GM21526 (cell line): ENCODE data around the gene MYRIP.
"Not testable (repeated sequence)": the region's sequence is repeated elsewhere in the genome, so short reads cannot be mapped to it uniquely, and the experiment has no call there.

Experiments used
- ATAC-seq: cut with Tn5 transposase; IDR thresholded peaks from one replicate; pipeline ENCODE4 v1.9.1; 2021; ENCODE audit warnings: moderate library complexity; ENCODE audit not compliant: unreplicated experiment, low FRiP score

MYRIP gene

DNA sequence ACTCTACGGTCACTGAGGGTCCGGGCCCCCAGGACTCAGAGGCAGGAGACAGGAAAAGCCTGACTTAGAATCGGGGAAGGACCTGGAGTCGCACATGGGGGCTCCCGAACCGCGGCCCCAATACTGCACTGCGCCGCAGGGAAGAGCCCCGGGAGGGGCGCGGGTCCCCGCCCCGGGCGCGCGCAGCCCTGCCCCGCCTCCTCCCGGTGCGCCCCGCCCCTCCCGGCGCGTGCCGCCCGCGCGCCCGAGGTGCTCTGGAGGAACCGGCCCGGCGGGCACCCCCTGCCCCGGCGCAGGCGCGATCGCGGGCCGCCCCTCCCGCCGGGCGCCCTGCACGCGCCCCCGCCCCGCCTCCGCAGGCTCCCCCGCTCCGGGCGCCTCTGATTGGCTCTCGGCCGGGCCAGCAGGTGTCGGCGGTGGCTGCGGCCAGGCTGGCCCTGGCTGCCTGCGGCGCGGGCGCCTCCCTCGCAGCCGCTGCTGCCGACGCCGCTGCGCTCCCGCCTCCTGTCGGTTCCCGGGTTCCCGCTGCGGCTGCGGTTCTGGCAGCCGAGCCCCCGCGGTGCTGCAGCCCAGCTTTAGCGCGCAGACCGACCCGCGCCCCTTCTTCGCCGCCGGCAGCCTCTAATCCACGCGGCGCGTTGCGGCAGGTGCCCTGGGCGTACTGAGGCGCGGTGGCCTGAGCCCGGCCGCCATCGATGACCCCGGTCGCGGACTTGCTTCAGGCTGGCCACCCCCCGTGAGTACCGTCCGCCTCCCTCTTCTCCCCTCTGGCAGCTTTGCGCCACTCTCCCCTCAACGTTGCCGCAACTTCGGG lies at the start of gene MYRIP:
MYRIP (plus strand) TSS at position 429 of the 814 bp plus-strand sequence. CDS start 91,208 bp downstream, outside the sequence.
- ATAC-seq = peak; percentile 76

DNA sequence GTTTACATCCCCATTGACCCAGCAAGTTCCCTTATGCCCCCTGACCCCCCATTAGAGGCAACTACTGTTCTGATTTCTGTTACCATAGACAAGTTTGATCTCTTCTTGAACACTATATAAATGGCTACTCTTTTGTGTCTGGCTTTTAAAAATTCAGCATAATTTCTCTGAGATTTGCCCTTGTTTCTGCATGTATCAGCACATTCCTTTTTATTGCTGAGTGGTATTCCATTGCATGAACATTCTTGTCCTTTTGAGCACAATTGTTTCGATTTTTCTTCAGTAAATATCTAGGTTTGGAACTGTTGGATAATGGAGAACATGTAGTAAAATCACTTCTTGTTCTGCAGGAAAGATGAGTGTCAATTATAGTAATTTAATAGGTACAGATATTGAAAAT lies 49.1 kb upstream of the MYRIP start:
- no peak for ATAC-seq

DNA sequence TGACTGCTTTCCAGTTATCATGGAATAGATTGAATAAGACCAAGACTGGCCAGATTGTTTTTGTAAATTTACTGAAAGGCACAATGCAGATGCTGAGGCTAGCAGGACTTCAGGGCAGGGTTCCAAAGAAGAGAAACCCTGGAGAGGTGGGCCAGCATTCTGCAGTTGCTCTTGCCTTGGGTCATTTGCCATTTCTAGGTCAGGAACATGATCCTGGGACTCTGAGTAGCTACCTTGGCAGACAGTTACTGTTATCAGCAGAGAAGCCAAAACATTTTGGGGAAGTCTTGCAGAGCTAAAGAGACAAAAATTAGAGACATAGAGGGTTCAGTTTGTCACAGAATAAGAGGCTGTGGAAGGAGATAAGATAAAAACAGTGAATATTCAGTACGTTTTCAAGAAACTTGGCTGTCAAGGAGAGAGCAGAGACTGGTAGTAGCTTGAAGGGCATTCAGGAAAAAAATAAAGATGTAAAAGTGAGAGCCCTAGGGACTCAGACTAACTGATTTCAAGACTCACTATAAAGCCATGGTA lies 46.8 kb upstream of the MYRIP start:
- no peak for ATAC-seq

DNA sequence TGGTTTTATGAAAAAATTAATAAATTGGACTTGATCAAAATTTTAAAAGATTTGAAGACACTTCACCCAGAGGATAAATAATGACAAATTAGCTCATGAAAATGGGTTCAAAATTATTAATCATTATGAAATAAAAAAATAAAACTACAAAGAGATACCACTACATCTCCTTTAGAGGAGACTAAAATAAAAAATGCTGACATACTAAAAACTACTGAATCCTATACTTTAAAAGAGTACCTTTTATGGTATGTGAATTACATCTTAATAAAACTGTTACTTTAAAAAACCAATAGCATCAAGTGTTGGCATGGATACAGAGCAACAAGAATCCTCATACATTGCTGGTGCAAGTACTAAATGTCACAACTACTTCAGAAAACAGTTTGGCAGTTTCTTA lies 46.0 kb upstream of the MYRIP start:
- no peak for ATAC-seq

DNA sequence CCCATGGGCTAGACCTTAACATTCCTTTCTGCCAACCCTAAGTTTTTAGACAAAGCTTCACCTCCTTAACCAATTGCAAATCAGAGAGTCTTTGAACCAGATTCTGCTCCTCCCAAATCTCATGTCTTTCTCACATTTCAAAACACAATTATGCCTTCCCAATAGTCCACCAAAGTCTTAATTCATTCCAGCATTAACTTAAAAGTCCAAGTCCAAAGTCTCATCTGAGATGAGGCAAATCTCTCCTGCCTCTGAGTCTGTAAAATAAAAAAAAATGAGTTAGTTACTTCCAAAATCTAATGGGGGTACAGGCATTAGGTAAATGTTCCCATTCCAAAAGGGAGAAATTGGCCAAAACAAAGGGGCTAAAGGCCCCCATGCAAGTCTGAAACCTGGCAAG lies 43.8 kb upstream of the MYRIP start:
- no peak for ATAC-seq

DNA sequence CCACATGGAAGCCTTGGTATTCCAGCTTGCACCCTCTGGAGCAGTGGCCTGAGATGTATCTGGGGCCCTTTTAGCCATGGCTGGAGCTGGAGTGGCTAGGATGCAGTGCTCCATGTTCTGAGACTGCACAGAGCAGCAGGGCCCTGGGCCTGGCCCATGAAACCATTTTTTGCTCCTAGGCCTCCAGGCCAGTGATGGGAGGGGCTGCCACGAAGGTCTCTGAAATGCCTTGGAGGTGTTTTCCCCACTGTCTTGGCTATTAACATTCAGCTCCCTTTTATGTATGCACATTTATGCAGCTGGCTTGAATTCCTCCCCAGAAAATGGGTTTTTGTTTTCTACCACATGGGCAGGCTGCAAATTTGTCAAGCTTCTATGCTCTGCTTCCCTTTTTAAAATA lies 43.0 kb upstream of the MYRIP start:
- no peak for ATAC-seq

DNA sequence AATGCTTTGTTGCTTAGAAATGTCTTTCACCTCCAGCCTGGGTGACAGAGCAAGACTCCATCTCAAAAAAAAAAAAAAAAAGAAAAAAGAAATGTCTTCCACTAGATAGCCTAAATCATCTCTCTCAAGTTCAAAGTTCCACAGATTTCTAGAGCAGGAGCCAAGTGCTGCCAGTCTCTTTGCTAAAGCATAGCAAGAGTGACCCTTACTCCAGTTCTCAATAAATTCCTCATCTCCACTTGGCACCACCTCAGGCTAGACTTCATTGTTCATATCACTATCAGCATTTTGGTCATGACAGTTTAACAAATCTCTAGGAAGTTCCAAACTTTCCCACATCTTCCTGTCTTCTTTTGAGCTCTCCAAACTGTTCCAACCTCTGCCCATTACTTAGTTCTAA lies 42.5 kb upstream of the MYRIP start:
- not testable (repeated sequence) for ATAC-seq

DNA sequence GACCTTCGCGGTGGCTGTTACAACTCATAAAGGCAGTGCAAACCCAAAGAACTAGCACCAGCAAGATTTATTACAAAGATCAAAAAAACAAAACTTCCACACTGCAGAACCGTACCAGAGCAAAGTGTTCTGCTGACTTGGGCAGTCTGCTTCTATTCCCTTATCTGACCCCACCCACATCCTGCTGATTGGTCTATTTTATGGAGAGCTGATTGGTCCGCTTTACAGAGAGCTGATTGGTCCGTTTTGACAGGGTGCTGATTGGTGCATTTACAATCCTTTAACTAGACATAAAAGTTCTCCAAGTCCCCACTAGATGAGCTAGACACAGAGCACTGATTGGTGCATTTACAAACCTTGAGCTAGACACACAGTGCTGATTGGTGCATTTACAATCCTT lies 31.2 kb upstream of the MYRIP start:
- ATAC-seq = not testable (repeated sequence)

DNA sequence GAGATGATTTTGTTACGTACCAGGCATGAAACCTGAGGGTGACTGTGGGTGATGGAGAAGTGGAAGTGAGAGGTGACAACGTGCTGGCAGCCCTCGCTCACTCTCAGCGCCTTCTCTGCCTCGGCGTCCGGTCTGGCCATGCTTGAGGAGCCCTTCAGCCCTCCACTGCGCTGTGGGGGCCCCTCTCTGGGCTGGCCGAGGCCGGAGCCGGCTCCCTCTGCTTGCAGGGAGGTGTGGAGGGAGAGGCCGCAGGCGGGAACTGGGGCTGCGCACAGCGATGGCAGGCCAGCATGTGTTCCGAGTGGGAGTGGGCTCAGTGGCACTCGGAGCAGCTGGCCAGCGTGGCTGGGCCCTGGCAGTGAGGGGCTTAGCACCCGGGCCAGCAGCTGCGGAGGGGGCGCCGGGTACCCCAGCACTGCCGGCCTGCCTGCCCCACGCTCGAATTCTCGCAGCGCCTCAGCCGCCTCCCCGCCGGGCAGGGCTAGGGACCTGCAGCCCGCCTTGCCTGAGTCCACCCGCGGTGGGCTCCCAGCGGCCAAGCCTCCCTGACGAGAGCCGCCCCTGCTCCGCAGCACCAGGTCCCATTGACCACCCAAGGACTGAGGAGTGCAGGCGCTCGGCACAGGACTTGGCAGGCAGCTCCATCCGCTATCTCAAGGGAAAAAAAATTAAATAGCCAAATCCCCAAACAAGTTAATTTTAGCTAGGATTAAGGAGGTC lies 29.7 kb upstream of the MYRIP start:
- no peak for ATAC-seq

DNA sequence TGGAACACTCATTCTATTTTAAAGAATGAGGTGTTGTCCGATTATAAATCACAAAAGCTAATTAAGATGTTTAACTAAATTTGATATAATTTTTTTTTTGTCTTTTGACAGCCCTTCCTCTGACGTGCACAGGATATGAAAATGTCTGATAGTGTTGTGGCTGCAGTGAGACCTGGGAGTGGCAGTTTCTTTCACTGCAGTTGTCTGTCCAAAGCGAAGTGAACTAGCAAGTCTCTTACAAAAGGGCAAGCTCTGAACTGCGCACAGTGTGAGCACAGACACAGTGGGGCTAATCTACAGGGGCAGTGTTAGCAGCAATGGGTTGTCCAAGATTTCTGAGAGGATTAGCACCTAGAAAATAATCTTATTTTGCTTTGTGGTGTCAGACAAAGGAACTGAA lies 29.1 kb upstream of the MYRIP start:
- ATAC-seq = no peak

DNA sequence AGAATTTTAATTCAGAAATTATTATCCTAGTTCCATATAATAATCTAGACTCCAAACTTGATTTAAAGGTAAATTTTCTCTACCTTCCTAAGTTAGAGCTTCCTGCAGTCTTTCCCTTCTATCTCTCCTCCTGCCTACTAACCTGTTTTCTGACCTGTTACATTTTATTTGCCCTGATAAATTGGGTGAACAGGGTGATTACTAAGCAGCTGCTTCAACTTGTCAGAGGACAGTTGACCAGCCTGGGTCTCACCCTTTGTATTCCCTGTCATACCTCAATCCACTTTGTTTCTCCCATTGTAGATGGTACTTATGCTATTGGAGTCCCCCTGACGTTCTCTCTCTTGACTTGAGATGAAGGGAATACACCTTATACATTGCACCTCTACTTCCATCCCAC lies 28.4 kb upstream of the MYRIP start:
- no peak for ATAC-seq

DNA sequence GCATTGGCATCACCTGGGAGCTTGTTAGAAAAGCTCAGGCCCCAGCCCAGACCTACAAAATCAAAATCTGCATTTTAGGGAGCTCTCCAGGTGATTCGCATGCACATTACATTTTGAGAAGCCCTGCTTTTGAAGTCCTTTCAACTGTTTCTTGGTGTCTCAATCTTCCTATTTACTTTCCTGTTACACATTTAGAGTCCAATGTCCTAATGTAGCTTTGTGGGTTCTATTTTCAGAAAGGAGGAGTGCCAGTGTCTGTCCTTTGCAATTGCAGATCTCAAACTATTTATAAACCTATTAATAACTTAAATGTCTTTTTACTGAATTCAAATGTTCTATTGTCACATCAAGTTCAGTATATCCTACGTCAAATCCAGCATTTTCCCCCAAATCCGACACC lies 27.8 kb upstream of the MYRIP start:
- no peak for ATAC-seq

DNA sequence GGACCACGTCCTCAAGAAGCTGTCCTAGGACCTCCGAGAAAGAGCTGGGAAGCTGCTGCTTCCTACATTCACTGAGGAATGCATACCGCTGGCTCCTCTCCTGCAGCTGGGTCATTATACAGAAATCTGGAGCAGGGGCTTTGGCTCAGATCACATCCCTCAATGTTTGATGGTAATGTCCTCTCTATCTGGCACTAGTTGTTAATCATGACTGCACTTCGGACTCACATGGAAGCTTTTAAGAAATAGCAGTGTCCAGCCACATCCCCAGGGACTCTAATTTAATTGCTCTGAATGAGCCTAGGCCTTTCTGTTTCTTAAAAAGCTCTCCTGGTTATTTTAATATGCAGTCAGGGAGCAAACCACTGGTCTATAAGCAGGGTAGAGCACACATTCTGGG lies 25.7 kb upstream of the MYRIP start:
- no peak for ATAC-seq

DNA sequence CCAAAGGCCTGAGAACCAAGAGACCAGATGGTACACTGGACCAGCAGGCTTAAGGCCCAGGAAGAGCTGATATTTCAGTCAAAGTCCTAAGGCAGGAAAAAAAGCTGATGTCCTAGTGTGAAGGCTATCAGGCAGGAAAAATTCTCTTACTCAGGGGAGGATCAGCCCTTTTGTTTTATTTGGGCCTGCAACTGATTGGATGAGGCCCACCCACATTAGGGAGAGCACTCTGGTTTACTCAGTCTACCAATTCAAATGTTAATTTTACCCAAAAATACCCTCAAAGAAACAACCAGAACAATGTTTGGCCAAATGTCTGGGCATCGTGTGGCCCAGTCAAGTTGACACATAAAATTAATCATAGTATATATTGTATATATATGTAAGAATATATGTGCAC lies 24.5 kb upstream of the MYRIP start:
- no peak for ATAC-seq

DNA sequence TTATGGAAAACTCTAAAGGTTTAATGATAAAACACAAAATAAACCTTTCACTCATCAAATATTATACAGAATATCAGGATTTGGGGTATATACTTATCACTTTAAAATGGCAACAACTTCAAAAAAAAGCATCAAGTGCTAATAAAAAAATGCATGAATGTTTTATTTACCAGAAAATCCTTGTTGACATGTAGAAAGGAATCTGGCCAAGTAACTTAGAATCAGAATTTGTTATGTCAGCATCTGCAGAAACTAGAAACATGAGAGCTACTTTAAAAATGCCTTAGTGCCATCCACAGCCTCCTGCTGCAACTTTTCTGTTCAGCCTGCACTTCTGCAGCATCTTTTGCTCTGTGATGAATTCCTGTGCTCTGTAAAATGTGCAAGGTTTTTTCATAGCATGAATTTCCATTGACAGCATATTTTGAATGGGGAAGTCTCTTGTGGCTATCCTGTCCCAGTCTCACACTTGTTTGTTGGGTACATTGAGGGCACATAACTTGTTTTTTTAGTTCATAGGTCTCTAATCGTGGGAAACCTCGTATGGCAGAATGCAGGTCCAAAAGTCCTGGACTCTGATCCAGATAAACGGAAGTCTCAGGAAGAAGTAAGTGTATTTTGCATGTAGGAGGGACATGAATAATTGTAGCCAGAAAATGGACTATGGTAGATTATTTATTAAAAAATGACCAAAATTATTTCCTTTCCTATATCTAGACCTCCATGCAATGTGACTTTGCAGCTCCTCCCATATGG lies 21.1 kb upstream of the MYRIP start:
- ATAC-seq = no peak

DNA sequence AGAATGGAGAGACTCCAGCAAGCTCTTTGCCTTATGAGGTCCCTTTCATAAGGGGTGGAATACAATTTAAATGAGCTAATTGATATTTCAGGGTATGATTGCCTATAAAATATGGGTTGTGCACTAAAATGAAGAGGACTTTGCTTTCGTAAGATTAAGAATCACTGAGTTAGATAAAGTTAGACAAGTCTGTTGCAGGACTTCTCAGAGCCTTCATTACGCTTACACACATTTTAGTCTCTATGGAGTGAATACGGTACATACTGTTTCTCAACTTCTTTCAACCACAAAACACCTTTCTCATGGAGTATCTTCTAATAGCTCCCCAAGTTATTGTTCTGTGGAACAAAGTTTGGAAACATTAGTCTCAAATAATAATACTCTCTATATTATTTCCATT lies 17.8 kb upstream of the MYRIP start:
- no peak for ATAC-seq

DNA sequence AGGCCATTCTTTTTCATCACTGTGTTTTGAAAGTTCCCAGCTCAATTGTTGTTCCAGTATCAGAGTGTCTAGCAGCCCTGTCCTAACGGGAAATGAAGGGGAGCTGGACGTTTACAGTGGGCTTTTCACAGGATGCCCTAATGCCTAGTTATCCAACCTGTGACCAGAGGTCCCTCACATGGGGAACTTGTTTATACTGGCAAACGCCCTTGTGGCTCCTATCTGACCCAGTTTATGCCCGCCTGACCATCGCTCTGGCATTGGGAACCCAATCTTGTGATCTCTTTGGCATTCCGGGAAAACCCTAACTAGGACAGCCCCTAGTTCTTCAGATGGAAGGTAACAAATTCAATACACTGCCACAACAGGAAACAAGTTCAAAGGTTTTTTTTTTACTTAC lies 14.5 kb upstream of the MYRIP start:
- no peak for ATAC-seq

DNA sequence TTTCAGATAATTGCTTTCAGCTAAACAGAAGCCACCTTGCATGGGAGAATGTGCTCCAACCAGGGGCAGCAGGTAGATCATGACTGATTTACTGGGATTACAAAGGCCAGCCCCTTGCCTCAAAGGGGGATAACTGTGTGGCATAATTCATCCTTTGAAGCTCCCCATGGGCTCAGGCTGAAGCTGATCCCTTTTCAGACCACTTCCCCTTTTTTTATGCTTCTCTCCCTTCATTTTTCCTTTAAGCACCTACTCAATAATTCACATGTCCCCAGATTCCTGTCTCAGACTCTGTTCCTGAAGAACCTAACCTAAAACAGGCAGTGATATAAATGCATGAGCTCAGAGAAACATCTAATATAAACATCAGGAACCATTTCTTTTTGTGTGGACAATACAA lies 8.2 kb upstream of the MYRIP start:
- no peak for ATAC-seq

DNA sequence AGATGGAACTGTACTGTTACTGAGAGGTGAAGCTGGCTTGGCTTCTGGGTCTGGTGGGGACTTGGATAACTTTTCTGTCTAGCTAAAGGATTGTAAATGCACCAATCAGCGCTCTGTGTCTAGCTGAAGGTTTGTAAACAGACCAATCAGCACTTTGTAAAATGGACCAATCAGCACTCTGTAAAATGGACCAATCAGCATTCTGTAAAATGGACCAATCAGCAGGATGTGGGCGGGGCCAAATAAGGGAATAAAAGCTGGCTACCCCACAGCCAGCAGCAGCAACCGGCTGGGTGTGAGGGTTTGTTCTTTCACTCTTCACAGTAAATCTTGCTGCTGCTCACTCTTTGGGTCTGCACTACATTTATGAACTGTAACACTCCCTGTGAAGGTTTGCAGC lies 6.9 kb upstream of the MYRIP start:
- ATAC-seq = not testable (repeated sequence)

DNA sequence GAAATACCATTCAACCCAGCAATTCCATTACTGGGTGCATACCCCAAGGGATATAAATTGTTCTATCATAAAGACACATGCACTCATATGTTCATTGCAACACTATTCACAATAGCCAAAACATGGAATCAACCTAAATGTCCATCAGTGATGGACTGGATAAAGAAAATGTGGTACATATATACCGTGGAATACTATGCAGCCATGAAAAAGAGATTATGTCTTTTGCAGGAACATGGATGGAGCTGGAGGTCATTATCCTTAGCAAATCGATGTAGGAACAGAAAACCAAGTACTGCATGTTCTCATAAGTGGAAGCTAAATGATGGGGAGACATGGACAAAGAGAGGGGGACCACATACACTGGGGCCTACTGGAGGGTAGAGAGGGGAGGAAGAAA lies 5.5 kb upstream of the MYRIP start:
- ATAC-seq = no peak

DNA sequence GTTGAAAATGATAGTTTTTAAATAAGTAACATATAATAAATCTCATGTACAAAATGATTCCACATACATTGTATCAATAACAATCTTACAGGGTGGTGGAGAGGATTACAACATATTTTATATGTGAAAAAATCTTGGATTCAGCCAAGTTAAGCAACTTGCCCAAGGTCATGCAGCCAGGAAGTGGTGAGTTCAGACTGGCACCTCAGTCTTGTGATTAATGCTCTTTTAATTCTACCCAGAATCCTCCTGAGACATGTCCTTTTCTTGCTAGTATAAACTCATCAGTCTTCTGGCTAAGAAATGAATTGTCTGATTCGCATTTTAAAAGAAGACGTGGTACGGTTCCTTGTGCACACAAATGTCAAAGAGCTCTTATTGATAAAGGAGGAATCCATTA lies 4.5 kb upstream of the MYRIP start:
- no peak for ATAC-seq
